ENCODE measurements around the gene ARID1A. TPM values are rescaled to one million over a fixed set of nuclear protein-coding genes. Genes with fewer than 3 reads are reported as not detected.
"Not testable (repeated sequence)": the region's sequence is repeated elsewhere in the genome, so short reads cannot be mapped to it uniquely, and the experiment has no call there.

ARID1A gene
- 174 and 186 TPM in 2 replicates for total RNA-seq
- long read RNA-seq, transcript ARID1A-217 (1 exons, 3,046 nt), result major isoform, 10 of 20 reads
- long read RNA-seq, partial matches to known transcripts, result 5 of 20 reads
- long read RNA-seq, other reads (novel, unspliced or antisense), result 5 of 20 reads

DNA sequence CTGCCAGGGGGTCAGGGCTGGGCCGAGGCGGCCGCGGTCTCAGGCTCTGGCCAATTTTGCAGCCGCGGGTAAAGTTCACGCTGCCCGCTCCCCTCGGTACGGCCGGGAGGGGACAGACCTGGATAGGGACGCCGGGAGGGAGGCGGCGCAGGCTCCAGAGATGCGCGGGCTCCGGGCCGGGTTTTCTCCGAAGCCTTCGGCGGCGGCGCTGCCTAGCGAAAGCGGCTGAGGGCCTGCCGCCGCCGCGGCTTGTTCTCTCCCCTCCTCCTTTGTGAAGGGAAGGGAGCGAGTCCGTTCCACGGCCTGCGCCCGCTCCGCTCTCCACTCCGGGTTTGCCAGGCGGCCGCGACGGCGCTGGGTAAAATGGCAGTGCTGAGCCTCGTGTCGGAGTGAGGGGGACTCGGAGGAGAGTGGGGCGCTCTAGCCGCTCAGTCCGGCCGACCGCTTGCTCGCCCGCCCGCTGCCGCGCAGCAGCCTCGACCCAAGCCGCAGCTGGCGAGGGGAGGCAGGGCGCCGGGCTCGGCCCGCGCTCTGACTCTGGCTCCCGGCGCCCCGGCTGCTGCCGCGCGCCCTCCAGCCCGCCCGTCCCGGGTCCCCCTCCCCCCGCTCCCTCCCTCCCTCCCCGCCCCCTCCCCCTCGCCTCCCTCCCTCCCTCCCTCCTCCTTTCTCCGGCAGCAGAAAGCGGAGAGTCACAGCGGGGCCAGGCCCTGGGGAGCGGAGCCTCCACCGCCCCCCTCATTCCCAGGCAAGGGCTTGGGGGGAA lies at the start of gene ARID1A:
Gene ARID1A (plus strand): TSS at position 660 of the 763 bp plus-strand sequence. CDS start 389 bp downstream, outside the sequence.
- Mint-ChIP-seq H3K27ac (peak within 1 kb of the TSS; percentile 92), H3K9me3 (ENCODE audit: low read depth) (no peaks in the 10 kb centered on the region), H3K36me3 (ENCODE audit: insufficient read depth) (no peaks in the 10 kb centered on the region), H3K27me3 (no peaks in the 10 kb centered on the region), H3K4me3 (ENCODE audit: low read depth) (peak within 1 kb of the TSS; percentile 76), H3K4me1 (ENCODE audit: low read depth) (peaks cover 25% of the 10 kb centered on the region)
- DNase-seq (ENCODE audit: low spot score, unreplicated experiment), result peak; percentile 95
- TF ChIP-seq, protein P1, sequence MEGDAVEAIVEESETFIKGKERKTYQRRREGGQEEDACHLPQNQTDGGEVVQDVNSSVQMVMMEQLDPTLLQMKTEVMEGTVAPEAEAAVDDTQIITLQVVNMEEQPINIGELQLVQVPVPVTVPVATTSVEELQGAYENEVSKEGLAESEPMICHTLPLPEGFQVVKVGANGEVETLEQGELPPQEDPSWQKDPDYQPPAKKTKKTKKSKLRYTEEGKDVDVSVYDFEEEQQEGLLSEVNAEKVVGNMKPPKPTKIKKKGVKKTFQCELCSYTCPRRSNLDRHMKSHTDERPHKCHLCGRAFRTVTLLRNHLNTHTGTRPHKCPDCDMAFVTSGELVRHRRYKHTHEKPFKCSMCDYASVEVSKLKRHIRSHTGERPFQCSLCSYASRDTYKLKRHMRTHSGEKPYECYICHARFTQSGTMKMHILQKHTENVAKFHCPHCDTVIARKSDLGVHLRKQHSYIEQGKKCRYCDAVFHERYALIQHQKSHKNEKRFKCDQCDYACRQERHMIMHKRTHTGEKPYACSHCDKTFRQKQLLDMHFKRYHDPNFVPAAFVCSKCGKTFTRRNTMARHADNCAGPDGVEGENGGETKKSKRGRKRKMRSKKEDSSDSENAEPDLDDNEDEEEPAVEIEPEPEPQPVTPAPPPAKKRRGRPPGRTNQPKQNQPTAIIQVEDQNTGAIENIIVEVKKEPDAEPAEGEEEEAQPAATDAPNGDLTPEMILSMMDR (IDR thresholded peaks at IDR 0.05; ENCODE audit: unreplicated experiment), result no peak

DNA sequence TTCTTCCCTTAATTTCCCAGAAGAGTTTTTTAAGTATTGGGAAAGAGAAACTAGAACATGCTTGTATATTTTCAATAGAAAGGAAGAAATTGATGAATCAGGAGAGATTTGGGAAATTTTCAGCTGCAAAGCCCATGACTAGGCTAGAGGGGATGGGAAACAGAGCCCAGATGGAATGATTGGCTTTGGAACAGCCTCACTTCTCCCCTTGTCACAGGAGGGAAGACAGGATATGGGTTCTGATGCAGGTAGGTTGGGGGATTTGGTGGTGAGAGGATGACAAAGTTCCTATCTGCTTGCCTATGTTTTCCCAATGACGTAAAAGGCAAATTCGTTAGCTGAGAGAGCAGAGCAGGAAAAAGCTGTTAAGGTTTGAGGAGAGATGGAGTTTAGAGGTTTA lies 31.0 kb upstream of the ARID1A start:
- no peaks in the 10 kb centered on the region for H3K27me3 Mint-ChIP-seq

DNA sequence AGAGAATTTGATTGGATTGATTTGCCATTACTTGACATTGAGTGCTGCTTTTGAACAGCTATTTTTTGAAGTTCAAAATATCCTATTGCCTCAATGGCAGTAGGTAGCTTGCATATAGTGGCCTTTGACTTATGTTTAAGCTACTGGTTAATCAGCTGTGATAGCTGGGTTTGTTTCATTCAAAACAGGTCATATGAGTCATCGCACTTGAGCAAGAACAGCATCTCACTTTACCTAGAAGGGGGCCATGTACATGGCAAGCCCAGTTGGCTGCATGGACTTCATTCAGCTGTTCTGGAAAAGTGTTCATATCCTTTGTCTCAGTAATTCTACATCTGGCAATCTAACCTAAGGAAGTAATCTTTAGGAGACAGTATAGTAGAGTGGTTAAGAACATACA lies 29.0 kb upstream of the ARID1A start:
- H3K27me3 Mint-ChIP-seq, result no peaks in the 10 kb centered on the region

More for the DNA sequence above, 31.0 kb upstream of the ARID1A start:
- Mint-ChIP-seq H3K4me3 (ENCODE audit: low read depth) (no peak overlapping the region), H3K36me3 (ENCODE audit: insufficient read depth) (no peaks in the 10 kb centered on the region), H3K4me1 (ENCODE audit: low read depth) (peaks cover 2% of the 10 kb centered on the region), H3K27ac (no peak overlapping the region), H3K9me3 (ENCODE audit: low read depth) (no peaks in the 10 kb centered on the region)
- DNase-seq (ENCODE audit: low spot score, unreplicated experiment), result no peak
- TF ChIP-seq, protein P1 (IDR thresholded peaks at IDR 0.05; ENCODE audit: unreplicated experiment), result no peak

DNA sequence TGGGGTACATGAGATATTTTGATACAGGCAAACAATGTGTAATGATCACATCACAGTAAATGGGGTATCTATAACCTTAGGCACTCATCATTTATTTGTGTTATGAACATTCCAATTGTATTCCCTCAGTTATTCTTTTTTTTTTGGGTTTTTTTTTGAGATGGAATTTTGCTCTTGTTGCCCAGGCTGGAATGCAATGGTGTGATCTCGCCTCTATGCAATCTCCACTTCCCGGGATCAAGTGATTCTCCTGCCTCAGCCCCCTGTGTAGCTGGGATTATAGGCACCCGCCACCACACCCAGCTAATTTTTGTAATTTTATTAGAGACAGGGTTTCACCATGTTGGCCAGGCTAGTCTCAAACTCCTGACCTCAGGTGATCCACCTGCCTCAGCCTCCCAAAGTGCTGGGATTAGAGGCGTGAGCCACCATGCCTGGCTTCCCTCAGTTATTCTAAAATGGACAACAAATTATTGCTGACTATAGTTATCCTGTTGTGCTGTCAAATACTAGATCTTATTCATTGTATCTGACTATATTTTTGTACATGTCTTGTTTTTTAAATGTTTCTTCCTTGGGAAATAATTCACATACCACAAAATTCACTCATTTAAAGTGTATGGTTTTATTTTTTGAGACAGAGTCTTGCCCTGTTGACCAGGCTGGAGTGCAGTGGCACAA lies 27.6 kb upstream of the ARID1A start:
- not testable (repeated sequence) for H3K36me3 Mint-ChIP-seq (ENCODE audit: insufficient read depth); H3K4me1 Mint-ChIP-seq (ENCODE audit: low read depth); H3K27ac Mint-ChIP-seq; H3K4me3 Mint-ChIP-seq (ENCODE audit: low read depth); H3K9me3 Mint-ChIP-seq (ENCODE audit: low read depth); DNase-seq (ENCODE audit: low spot score, unreplicated experiment); H3K27me3 Mint-ChIP-seq

More for the DNA sequence above, 29.0 kb upstream of the ARID1A start:
- H3K4me1 Mint-ChIP-seq (ENCODE audit: low read depth), result peaks cover 2% of the 10 kb centered on the region
- DNase-seq (ENCODE audit: low spot score, unreplicated experiment), result no peak
- no peak overlapping the region for H3K4me3 Mint-ChIP-seq (ENCODE audit: low read depth)
- no peak overlapping the region for H3K27ac Mint-ChIP-seq
- H3K36me3 Mint-ChIP-seq (ENCODE audit: insufficient read depth), result no peaks in the 10 kb centered on the region
- H3K9me3 Mint-ChIP-seq (ENCODE audit: low read depth), result no peaks in the 10 kb centered on the region
- TF ChIP-seq, protein P1 (IDR thresholded peaks at IDR 0.05; ENCODE audit: unreplicated experiment), result no peak

DNA sequence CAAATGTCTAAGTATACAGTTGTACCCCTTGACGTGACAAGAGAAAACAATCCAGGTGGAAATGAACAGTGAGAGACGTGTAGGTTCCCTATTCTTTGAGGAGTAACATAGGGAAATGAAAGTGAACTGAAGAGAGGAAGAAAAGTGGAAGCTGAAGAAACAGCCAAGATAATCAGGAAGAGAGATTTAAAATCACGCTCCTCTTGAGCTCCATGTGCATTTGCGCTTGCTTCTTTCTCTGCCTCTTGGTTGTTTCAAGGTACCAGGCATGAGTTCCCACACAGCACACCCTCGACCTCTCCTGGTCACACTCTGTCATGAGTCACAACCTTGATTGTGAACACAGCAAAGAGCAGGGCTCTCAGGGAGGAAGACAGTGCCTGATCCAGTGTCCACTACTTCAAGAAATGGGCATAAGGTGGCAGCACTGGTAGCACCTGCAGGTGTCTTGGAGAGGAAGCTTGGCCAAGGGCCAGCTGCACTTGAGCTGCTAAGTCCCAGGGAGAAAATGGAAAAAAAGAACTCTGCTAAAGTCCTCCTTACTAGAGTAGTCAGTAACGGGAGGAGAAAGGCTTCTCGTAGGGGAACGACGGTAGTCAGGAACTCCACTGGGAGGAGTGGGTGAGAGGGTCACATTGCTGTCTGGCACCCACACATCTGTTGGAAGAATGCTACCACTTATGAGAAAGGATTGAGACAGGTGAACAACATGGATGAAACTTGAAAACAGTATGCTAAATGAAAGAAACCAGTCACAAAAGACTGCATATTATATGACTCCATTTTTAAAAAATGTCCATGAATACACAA lies 18.3 kb upstream of the ARID1A start:
- Mint-ChIP-seq H3K4me1 (ENCODE audit: low read depth) (peaks cover 7% of the 10 kb centered on the region), H3K36me3 (ENCODE audit: insufficient read depth) (no peaks in the 10 kb centered on the region), H3K9me3 (ENCODE audit: low read depth) (no peaks in the 10 kb centered on the region), H3K27me3 (no peaks in the 10 kb centered on the region), H3K4me3 (ENCODE audit: low read depth) (no peak overlapping the region), H3K27ac (no peak overlapping the region)
- TF ChIP-seq, protein P1 (IDR thresholded peaks at IDR 0.05; ENCODE audit: unreplicated experiment), result peak; percentile 53
- peak; percentile 20 for DNase-seq (ENCODE audit: low spot score, unreplicated experiment)
